ES-I3 (cell line): ENCODE data around the gene TP73.
"Not testable (repeated sequence)": the region's sequence is repeated elsewhere in the genome, so short reads cannot be mapped to it uniquely, and the experiment has no call there.

Experiments
- H3K36me3 ChIP-seq: 2 replicates; pipeline ENCODE4 v1.6.1; 2013; ENCODE audit warnings: mild to moderate bottlenecking, low read length, control low read depth, moderate library complexity; ENCODE audit not compliant: insufficient read depth
- H3K4me1 ChIP-seq: 2 replicates; pipeline ENCODE4 v1.6.1; 2013; ENCODE audit warnings: mild to moderate bottlenecking, control low read depth, low read length; ENCODE audit not compliant: insufficient read depth
- H3K9ac ChIP-seq: 2 replicates; pipeline ENCODE4 v1.6.1; 2013; ENCODE audit warnings: low read depth, mild to moderate bottlenecking, low read length, moderate library complexity
- H3K9me3 ChIP-seq: 2 replicates; pipeline ENCODE4 v1.6.1; 2013; ENCODE audit warnings: mild to moderate bottlenecking, low read length, moderate library complexity; ENCODE audit not compliant: control insufficient read depth, insufficient read depth

TP73 gene

DNA sequence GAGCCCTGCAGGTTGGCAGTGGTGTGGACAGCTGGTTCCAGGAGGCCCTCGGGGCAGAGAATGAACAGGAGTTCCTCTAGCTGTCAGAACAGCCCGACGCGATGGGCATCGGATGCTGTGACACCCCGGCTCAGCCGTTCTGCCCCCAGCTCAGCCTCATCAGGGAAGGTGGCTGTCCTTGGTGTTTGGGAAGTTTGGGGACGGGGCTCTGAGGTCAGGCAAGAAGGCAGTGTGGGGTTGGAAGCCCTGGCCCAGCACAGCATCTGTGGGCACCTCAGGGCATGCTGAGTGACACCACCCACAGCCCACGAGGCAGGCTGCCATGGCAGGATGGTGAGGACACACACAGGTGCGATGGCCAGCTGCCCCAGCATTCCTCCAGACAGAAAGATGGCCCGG lies 59.1 kb downstream of the TP73 start:
- Histone ChIP-seq H3K9ac (no peak overlapping the region), H3K36me3 (no peaks in the 10 kb centered on the region), H3K4me1 (peaks cover 5% of the 10 kb centered on the region; the same call in 1 of the 2 replicates), H3K9me3 (no peaks in the 10 kb centered on the region)

DNA sequence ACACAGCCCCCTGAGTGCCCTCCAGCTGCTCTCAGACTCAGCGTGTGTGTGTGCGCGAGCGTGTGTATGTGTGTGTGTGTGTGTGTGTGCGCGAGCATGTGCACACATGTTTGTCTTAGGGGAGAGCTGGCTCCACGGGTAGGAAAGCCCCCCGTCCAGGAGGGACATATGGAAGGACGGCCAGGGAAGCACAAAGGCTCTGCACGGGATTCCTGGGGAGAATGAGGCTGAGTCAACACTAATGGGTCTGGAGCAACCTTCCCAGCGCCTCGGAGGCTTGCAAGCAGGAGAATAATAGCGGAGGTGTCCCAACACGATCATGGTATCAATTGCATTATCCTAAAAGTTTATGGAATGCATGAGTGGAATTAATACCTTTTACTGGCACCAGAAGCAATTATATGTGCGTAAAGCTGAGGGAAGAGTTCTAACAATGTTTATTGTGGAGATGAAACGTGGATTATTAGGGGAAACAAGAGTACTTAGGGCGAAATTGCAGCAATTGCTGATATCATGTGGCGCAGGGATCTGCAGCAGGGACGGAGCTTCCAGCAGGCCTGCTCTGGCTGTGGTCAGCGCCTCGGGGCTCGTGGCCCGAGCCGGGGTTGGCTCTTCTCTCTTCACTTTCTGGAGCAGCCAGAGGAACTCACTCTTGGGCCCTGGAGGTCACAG lies 59.6 kb downstream of the TP73 start:
- H3K9ac ChIP-seq = no peak overlapping the region
- H3K4me1 ChIP-seq = peaks cover 5% of the 10 kb centered on the region; the same call in 1 of the 2 replicates
- H3K36me3 ChIP-seq = no peaks in the 10 kb centered on the region
- no peaks in the 10 kb centered on the region for H3K9me3 ChIP-seq

DNA sequence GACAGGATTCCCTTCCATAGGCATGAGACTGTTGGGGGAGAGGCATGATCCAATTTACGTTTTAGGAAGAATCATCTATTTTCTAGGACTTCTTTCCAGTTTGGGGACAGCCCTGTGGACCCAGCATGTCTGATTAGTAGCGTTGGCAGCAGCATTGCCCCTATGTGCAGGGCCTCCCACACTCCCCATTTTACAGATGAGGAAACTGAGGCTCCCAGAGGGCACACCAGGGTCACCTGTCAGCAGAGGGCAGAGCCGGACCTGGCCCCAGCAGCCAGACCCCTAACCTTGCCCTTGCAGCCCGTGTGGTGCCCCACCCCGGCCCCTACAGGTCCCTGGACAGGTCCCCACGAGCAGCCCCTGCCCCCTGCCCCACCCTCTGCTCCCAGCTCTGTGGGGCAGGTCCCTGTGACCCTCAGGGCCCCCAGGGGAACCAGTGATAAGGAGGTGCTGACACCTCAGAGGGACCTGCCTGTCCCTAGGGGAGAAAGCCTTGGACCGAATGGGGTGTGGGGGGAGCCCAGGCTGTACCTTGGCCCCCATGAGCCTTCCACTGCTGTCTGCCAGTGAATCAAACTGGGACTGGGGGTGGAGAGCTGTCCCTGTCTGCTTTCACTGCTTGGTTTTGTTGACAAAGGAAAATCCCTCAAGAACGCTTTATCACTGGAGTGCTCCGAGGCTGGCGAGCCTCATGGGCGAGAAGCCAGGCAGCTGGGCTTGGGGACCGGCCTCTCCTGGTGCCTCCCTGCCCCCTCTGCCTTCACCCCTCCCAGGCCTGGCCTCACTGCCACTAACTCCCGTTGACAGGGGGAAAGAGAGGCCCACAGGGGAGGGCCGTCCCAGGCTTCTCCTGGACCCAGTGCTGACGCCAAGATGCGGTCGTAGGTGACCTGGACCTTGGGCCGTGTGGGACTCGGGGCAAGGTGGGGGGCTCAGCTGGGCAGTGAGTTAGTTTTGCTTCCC lies 60.5 kb downstream of the TP73 start:
- no peaks in the 10 kb centered on the region for H3K9me3 ChIP-seq
- no peak overlapping the region for H3K9ac ChIP-seq
- H3K36me3 ChIP-seq = no peaks in the 10 kb centered on the region
- H3K4me1 ChIP-seq = peaks cover 8% of the 10 kb centered on the region; the same call in 1 of the 2 replicates

DNA sequence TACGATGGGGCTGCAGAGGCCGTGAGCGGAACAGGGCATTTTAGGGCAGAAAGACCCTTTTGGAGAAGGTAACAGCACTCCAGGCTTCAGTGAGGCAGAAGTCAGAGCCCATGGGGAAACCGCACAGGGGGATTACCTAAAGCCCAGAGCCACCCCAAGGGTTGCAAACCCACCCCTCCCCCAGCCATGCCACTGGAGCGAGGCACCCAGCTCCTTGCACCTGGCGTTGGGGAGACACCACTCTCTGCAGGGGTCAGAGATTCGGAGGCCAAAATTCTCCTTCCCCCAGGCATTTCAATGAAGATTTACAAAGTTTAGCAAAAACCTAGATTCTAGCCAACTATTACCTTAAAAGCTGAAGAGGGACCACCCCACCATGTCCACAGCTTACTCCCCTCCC lies 61.5 kb downstream of the TP73 start:
- H3K9me3 ChIP-seq = no peaks in the 10 kb centered on the region
- no peaks in the 10 kb centered on the region for H3K36me3 ChIP-seq
- H3K4me1 ChIP-seq = peaks cover 9% of the 10 kb centered on the region; the same call in 1 of the 2 replicates
- no peak overlapping the region for H3K9ac ChIP-seq

DNA sequence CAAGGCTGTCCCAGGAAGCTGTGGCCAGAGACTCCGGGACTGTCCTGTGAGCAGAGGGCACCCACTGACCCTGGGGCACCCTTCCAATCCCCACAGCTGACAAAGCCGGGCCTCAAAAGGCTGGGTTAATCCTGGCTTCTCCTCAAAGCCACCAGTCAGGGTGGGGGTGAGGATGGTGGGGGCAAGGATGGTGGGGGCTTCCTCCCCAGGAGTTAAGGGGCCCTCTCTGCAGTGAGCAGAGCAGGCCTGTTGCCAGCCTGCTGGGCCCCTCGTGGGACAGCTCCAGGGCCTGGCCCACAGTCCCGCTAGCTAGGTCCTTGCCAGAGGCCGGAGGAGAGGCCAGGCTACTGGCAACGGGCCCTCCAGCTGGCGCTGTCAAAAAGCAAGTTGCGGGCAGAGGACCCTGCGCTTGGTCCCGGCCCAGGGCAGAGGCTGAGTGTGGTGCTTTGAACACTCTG lies 62.0 kb downstream of the TP73 start:
- no peaks in the 10 kb centered on the region for H3K9me3 ChIP-seq
- H3K9ac ChIP-seq = no peak overlapping the region
- peaks cover 10% of the 10 kb centered on the region; the same call in 1 of the 2 replicates for H3K4me1 ChIP-seq
- H3K36me3 ChIP-seq = no peaks in the 10 kb centered on the region

DNA sequence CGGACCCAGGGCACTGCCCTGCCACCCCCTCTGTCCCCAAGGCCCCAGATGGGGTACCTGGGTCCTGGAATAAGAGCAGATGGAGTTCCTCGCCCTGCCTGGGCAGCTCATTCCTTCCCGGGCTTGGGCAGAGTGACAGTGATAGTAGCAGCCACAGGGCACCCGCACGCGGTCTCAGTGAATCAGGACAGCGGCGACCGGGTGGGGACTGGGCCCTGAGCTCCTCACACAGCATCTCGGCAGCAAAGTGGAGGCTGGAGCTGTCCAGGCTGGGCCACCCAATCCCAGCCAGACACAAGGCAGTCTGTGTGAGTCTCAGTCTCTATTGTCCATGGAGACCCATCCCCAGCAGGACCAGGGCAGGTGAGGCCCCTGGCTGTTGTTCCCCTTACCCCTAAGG lies 62.5 kb downstream of the TP73 start:
- Histone ChIP-seq H3K4me1 (peaks cover 15% of the 10 kb centered on the region; the same call in 1 of the 2 replicates), H3K9ac (no peak overlapping the region), H3K36me3 (no peaks in the 10 kb centered on the region), H3K9me3 (no peaks in the 10 kb centered on the region)

DNA sequence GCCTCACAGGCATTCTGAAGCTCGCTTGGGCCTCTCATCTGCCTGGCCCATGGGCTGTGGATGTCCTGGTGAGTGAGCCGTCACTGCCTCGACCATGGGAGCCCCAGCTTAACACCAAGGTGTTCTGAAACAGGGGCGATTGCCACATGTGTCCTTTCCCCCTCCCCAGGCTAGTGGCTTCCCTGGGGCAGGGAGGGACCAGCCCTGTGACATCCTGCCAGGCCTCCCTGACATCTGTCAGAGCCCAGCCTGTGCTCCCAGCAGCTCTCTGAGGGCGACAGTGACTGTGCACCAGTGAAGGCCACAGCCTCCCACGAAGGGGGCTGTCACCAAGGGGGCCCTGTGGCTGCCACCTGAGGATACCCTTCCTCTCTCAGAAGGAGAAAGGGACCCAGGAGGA lies 64.0 kb downstream of the TP73 start:
- no peak overlapping the region for H3K9ac ChIP-seq
- H3K4me1 ChIP-seq = peaks cover 23% of the 10 kb centered on the region; the same call in 1 of the 2 replicates
- no peaks in the 10 kb centered on the region for H3K36me3 ChIP-seq
- H3K9me3 ChIP-seq = no peaks in the 10 kb centered on the region

DNA sequence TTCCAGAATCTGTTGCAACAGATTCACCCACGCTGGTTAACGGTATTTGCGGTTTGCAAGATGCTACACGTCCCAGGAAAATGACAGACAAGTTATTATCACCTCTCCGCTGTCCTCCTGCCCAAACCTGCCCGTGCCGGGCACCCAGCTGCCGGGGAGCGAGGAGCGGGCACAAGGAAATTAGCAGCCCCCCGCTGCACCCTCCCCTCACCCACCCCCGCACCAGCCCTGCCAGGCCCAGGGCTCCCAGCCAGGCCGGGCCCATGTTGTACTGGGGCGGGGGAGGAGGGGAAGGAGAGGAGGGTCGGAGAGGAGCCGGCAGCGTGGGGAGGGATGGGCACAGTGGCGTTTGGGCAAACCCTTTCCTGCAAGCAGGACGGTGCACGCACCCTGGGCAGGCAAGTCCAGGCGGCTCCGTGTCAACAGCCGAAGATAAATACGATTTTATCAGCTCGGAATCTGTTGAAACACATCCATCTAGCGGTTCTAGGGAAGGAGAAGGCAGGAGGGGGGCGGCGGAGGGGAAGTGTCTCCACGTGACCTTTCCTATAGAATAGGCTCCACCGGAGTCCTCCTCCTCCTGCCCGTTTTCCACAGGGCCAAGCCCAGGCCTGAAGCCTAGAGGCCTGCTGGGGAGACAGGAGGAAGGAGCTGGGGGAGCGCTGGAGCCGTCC lies 64.9 kb downstream of the TP73 start:
- no peaks in the 10 kb centered on the region for H3K36me3 ChIP-seq
- H3K4me1 ChIP-seq = peaks cover 19% of the 10 kb centered on the region; the same call in 1 of the 2 replicates
- no peaks in the 10 kb centered on the region for H3K9me3 ChIP-seq
- no peak overlapping the region for H3K9ac ChIP-seq

DNA sequence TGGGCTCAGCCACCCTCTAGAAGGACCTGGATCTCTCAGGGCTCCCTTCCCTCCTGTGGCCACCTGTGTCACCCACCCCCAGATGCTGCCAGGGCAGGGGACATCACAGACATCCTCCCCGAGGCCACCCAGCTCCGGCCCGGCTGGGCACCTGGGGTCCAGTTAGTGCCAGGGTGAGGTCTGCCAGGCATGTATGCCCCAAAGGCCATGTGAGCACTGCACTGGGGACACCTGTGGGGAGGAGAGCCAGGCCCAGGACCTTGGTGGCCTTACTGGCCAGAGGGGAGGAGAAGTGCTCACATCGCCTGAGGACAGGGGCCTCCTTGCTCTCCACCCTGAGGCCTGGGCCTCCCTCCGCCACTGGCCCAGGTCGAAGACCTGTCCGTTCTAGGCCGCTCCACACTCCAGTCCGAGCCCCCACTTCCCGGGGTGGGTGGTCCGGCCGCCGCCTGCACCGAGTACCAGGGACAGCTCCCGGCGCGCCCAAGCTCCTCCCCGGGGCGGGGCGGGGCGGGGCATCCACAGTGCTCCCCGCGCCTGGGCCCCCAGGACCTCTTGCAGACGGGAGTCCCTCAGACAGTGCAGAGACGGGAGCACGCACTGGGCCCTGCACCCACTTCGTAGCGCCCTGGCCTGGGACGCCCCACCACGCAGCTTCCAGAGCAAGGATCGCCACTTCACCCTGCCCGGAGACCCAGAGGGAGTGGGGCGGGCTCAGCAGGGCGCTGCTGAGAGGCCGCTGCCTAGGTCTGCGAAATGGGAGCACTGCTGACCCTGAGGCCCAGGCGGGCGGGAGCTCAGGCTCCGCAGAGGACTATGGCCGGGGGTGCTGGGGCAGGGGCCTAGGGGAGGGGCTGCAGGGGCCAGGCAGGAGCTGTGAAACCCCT lies 65.6 kb downstream of the TP73 start:
- Histone ChIP-seq H3K36me3 (no peaks in the 10 kb centered on the region), H3K4me1 (peaks cover 18% of the 10 kb centered on the region; the same call in 1 of the 2 replicates), H3K9me3 (no peaks in the 10 kb centered on the region), H3K9ac (peak overlapping the region; percentile 45; the same call in 1 of the 2 replicates)

DNA sequence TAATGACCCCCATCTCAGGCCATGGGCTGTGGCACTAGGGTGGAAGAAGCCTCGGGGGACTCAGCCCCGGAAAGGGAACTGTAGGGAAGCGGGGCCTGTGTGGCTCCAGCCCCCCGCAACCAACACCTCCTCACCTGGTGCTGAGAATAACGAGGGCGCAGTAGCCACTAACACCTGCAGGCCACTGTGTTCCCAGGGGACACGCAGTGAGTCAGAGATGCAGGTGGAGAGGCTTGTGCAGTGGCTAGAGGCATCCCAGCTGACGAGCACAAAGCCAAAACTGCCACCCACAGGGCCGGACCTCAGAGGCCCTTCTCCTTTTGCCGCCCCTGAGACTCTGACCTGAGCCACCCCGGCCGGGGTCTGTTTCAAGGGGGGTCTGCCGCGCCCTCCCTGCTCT lies 66.4 kb downstream of the TP73 start:
- Histone ChIP-seq H3K9ac (no peak overlapping the region), H3K9me3 (no peaks in the 10 kb centered on the region), H3K36me3 (no peaks in the 10 kb centered on the region), H3K4me1 (peaks cover 18% of the 10 kb centered on the region; the same call in 1 of the 2 replicates)

DNA sequence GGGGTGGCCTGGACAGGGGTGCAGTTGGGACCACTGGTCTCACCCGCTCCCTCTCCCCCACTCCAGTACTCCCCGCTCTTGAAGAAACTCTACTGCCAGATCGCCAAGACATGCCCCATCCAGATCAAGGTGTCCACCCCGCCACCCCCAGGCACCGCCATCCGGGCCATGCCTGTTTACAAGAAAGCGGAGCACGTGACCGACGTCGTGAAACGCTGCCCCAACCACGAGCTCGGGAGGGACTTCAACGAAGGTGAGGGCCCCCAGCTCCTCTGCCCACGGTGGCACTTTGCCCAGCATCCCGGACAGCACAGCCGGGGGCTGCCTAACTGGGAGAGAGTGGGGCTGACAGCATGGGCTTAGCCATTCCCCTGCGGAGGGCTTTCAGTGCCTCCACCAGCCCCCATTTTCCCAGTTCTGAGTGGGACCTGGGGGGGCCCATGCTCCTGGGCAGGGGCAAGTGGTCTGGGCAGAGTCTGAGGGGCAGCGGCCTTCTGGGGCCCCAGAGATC lies 69.7 kb downstream of the TP73 start:
- H3K4me1 ChIP-seq = peaks cover 18% of the 10 kb centered on the region; the same call in 1 of the 2 replicates
- H3K9me3 ChIP-seq = no peaks in the 10 kb centered on the region
- no peak overlapping the region for H3K9ac ChIP-seq
- H3K36me3 ChIP-seq = no peaks in the 10 kb centered on the region

DNA sequence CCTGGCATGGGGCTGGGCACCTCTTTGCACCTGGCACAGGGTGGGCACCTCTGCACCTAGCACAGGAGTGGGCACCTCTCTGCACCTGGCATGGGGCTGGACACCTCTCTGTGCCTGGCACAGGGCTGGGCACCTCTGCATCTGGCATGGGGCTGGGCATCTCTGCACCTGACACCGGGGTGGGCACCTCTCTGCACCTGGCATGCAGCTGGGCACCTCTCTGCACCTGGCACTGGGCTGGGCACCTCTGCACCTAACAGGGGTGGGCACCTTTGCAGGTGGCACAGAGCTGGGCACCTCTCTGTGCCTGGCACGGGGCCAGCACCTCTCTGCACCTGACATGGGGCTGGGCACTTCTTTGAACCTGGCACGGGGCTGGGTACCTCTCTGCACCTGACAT lies 70.5 kb downstream of the TP73 start:
- Histone ChIP-seq H3K9me3 (no peaks in the 10 kb centered on the region), H3K4me1 (peaks cover 15% of the 10 kb centered on the region; the same call in 1 of the 2 replicates), H3K36me3 (no peaks in the 10 kb centered on the region), H3K9ac (no peak overlapping the region)

DNA sequence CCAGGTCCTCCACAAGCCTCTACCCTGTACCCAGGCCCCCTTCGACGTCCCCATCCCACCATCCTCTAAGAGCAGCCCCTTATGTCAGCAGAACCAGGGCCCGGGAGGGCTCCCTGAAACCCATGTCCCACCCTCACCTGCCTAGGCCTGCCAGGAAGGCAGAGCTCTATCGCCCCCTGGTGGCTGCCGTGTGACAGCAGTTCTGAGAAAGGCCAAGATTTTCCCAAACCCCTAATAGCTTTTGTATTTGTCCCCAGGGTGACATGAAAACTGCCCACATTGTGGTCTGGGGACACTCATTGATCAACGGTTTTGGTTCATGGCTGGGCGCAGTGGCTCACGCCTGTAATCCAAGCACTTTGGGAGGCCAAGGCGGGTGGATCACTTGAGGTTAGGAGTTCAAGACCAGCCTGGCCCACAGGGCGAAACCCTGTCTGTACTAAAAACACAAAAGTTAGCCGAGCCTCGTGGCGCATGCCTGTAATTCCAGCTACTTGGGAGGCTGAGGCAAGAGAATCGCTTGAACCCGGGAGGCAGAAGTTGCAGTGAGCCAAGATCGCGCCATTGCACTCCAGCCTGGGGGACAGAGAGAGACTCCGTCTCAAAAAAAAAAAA lies 72.2 kb downstream of the TP73 start:
- H3K36me3 ChIP-seq, H3K9me3 ChIP-seq: not testable (repeated sequence)
- peaks cover 11% of the 10 kb centered on the region; the same call in 1 of the 2 replicates for H3K4me1 ChIP-seq

More for the DNA sequence above, 72.2 kb downstream of the TP73 start:
- not testable (repeated sequence) for H3K9ac ChIP-seq
